Medulla oblongata (tissue), 1 donor: ENCODE measurements around the gene USP12.
A peak's percentile ranks its signal among the peaks of the same experiment; 100 is the strongest.

Source experiments
- DNase-seq: peaks from one replicate; pipeline ENCODE4 v3.0.0-alpha.2; 2015; ENCODE audit errors: extremely low spot score

The USP12 gene

GRCh38 chr13:27183561-27184147, 12.0 kb upstream of the USP12 start:
- DNase-seq, result no peak

GRCh38 chr13:27182844-27183497, 11.4 kb upstream of the USP12 start:
- DNase-seq, result no peak

- no peak for DNase-seq
Measured at GRCh38 chr13:27182054-27182453, 10.4 kb upstream of the USP12 start.

GRCh38 chr13:27177852-27178251, 6.2 kb upstream of the USP12 start:
- DNase-seq, result peak; percentile 24

GRCh38 chr13:27176470-27177410, 5.1 kb upstream of the USP12 start:
- peak; percentile 7 for DNase-seq

GRCh38 chr13:27174766-27175455, 3.3 kb upstream of the USP12 start:
- no peak for DNase-seq

GRCh38 chr13:27172495-27172842, 858 bp upstream of the USP12 start:
- DNase-seq, result peak; percentile 49

- peak; percentile 91 for DNase-seq
Measured at GRCh38 chr13:27171827-27172494, 350 bp upstream of the USP12 start.

- DNase-seq, result peak; percentile 35
Measured at GRCh38 chr13:27170516-27171243, 931 bp downstream of the USP12 start.

- DNase-seq, result no peak
Measured at GRCh38 chr13:27170221-27170515, 1.4 kb downstream of the USP12 start.

- DNase-seq, result no peak
Measured at GRCh38 chr13:27168906-27169657, 2.5 kb downstream of the USP12 start.

- no peak for DNase-seq
Measured at GRCh38 chr13:27168086-27168485, 3.5 kb downstream of the USP12 start.

GRCh38 chr13:27166313-27166712, 5.3 kb downstream of the USP12 start:
- no peak for DNase-seq

- no peak for DNase-seq
Measured at GRCh38 chr13:27161980-27162379, 9.6 kb downstream of the USP12 start.

GRCh38 chr13:27161423-27161822, 10.2 kb downstream of the USP12 start:
- no peak for DNase-seq

GRCh38 chr13:27160657-27161295, 10.8 kb downstream of the USP12 start:
- no peak for DNase-seq

GRCh38 chr13:27159806-27160563, 11.6 kb downstream of the USP12 start:
- no peak for DNase-seq

GRCh38 chr13:27158335-27158734, 13.3 kb downstream of the USP12 start:
- no peak for DNase-seq
